Left forelimb (tissue), 1 donor: ENCODE measurements around the gene ZNHIT6.
A peak's percentile ranks its signal among the peaks of the same experiment; 100 is the strongest.
"Not testable (repeated sequence)": the region's sequence is repeated elsewhere in the genome, so short reads cannot be mapped to it uniquely, and the experiment has no call there.

Experiments used
- DNase-seq: peaks from one replicate; pipeline ENCODE4 v3.0.0-alpha.2; 2018; ENCODE audit warnings: low spot score

ZNHIT6 gene, protein sequence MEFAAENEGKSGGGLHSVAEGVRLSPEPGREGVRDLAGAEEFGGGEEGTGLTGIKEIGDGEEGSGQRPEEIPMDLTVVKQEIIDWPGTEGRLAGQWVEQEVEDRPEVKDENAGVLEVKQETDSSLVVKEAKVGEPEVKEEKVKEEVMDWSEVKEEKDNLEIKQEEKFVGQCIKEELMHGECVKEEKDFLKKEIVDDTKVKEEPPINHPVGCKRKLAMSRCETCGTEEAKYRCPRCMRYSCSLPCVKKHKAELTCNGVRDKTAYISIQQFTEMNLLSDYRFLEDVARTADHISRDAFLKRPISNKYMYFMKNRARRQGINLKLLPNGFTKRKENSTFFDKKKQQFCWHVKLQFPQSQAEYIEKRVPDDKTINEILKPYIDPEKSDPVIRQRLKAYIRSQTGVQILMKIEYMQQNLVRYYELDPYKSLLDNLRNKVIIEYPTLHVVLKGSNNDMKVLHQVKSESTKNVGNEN

GRCh38 chr1:85707990-85708828 lies at the start of gene ZNHIT6:
Gene ZNHIT6 (minus strand): TSS chr1:85708433. CDS start chr1:85708284, 149 bp downstream.
- DNase-seq = peak; percentile 89

GRCh38 chr1:85756864-85757263 lies 48.6 kb upstream of the ZNHIT6 start:
- DNase-seq = no peak

DNA sequence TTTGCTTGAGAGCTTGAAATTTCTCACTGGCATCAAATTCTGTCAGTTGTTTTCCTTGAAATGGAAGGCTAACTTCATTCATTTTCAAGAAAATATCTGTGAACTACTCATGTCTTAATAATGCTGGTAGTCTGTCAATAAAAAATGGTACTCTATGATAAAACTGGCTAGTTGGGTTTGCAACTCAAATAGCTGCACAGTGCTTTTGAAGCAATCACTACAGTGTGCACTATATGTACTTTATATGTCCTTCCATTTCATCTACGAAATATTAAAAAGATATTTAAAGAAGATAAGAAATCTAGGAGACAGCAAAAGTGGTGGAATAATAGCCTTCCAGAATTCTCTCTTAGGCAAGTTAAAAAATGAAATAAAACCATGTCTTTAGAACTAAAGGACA lies 39.9 kb upstream of the ZNHIT6 start:
- DNase-seq = no peak

DNA sequence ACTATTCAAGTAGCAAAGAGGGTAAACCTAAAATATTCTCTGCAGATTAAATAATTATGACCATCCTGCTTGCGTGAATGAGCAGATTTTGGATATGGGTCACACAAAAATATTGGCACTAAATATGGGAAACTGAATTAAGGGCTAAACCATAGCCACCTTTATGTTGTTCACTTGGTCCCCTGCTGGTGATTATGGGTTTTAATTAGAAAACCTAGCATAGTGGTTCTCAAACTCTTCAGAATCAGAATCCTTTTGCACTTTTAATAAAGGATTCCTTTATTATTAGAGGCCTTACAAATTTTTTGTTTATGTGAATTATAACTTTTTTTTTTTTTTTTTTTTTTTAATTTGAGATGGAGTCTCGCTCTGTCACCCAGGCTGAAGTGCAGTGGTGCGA lies 38.5 kb upstream of the ZNHIT6 start:
- DNase-seq = no peak

GRCh38 chr1:85743814-85744213 lies 35.6 kb upstream of the ZNHIT6 start:
- no peak for DNase-seq

GRCh38 chr1:85734931-85735330 lies 26.7 kb upstream of the ZNHIT6 start:
- no peak for DNase-seq

DNA sequence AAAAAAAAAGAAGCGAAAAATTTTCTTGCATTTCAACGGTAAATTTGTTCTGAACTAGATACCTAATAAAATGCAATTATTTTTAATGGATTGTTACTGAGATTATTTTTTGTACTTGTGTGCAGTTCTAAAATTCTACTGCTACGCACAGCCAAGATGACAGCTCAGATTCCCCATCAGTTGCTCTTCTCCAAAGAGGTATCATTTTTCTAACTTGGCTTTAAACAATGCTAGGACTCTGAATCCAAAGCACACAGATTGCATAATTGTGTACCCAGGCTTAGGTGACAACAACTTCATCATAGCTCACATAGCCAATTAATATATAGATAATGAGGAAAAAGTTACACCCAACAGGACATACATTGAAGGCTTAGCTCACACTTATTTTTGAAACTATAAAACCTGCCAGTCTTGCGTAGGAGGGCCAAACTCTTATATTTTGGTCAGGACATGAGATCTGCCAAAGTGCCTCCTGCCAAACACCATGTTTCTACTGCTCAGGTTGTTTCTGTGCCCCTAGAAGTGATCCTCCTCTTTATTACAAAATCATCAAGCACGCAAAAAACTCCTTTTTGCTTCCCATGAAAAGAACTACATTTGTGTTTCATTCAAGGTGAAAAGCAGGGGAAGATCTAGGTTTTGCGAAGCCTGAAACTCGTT lies 10.6 kb upstream of the ZNHIT6 start:
- no peak for DNase-seq

GRCh38 chr1:85714418-85715114 lies 6.3 kb upstream of the ZNHIT6 start:
- DNase-seq = not testable (repeated sequence)

DNA sequence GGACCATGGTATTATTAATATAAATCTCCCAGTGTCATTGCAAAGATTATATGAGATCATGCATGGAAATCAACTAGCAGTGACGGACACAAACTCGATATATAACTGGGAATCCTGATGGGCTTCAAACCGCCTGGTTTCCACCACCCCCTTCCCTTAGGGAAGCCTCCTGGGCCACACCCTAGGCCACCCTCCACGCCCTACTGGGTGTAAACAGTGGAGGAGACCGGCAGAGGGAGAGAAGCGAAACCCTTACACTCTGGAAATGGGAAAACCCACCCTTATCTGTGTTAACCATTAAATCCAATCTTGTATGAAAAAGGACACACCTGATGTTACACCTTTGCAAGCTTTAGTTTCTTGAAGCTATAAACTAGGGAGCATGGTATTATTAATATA lies 595 bp upstream of the ZNHIT6 start:
- DNase-seq = no peak

GRCh38 chr1:85707267-85707989 lies 805 bp downstream of the ZNHIT6 start:
- DNase-seq = no peak

DNA sequence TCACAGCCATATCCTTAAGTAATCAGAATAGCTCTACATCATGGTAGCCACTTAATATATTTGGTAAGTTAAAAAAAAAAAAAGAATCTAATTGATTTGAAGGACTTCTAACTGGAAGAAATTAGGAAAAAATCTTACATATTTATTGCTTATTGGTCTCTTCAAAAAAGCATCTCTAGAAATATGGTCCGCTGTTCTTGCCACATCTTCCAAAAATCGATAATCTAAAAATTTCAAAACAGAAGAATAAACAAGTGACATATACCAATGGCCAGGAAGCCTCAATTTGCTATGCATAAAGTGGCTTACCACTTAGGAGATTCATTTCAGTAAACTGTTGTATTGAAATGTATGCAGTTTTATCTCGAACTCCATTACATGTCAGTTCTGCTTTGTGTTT lies 2.3 kb downstream of the ZNHIT6 start:
- DNase-seq = no peak

GRCh38 chr1:85700422-85700821 lies 7.8 kb downstream of the ZNHIT6 start:
- no peak for DNase-seq

GRCh38 chr1:85697895-85698294 lies 10.3 kb downstream of the ZNHIT6 start:
- no peak for DNase-seq

GRCh38 chr1:85692730-85693314 lies 15.4 kb downstream of the ZNHIT6 start:
- DNase-seq = no peak

- no peak for DNase-seq
These were observed 18.3 kb downstream of the ZNHIT6 start for GRCh38 chr1:85689775-85690404.

GRCh38 chr1:85683292-85684025 lies 24.8 kb downstream of the ZNHIT6 start:
- DNase-seq = no peak

- DNase-seq = no peak
These were observed 27.1 kb downstream of the ZNHIT6 start for GRCh38 chr1:85681087-85681486.

GRCh38 chr1:85678193-85678592 lies 30.0 kb downstream of the ZNHIT6 start:
- DNase-seq = no peak

DNA sequence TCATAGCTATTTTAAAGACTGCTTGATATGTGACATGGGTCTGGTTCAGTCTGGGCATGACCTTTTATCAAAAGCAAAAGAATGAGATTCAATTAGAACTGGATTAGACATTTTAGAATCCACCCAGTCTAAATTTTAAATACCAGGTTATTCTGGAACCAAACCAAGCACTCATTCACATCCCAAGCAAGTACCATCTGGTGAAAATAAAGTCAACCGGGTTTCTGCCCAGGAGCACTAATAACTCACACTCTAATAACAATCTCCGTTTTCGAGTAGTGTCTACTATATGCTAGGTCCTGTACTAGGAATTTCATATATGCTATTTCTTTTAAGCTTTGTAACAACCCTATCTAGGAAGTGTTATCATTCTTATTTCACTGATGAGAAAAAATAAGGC lies 30.6 kb downstream of the ZNHIT6 start:
- no peak for DNase-seq
